Astrocyte (in vitro differentiated cells and primary cell): Measurements from ENCODE around the gene VDAC2. TPM values are rescaled to one million over a fixed set of nuclear protein-coding genes. Genes with fewer than 3 reads are reported as not detected.

Source experiments
- DNase-seq: peaks from one replicate; pipeline ENCODE4 v3.0.0-alpha.2; 2010; ENCODE audit warnings: low read depth
- FAIRE-seq: peaks from 2 replicates; lab custom pipeline; 2011; peaks lifted over from hg19 to GRCh38; lab: Jason Lieb, UNC
- H2AFZ ChIP-seq: 2 replicates; pipeline ENCODE4 v1.6.0; 2012; ENCODE audit warnings: low read depth, low read length, inconsistent platforms
- H3K27ac ChIP-seq: 2 replicates; pipeline ENCODE4 v1.5.1; 2011; ENCODE audit warnings: low read depth, low read length, inconsistent platforms
- H3K27me3 ChIP-seq: 2 replicates; pipeline ENCODE4 v1.6.0; 2011; ENCODE audit warnings: low read length, inconsistent platforms; ENCODE audit not compliant: insufficient read depth
- H3K36me3 ChIP-seq: 2 replicates; pipeline ENCODE4 v1.5.1; 2011; ENCODE audit warnings: low read length, inconsistent platforms; ENCODE audit not compliant: insufficient read depth
- H3K4me1 ChIP-seq: 2 replicates; pipeline ENCODE4 v1.5.1; 2011; ENCODE audit warnings: low read length, inconsistent platforms; ENCODE audit not compliant: insufficient read depth
- H3K4me2 ChIP-seq: 2 replicates; pipeline ENCODE4 v1.6.0; 2012; ENCODE audit warnings: low read length, inconsistent platforms
- H3K4me3 ChIP-seq: 2 replicates; pipeline ENCODE4 v1.5.1; 2011; ENCODE audit warnings: low read depth, mild to moderate bottlenecking, low read length, inconsistent platforms; ENCODE audit not compliant: insufficient read depth
- H3K79me2 ChIP-seq: 2 replicates; pipeline ENCODE4 v1.6.0; 2012; ENCODE audit warnings: mild to moderate bottlenecking, low read length, inconsistent platforms; ENCODE audit not compliant: insufficient read depth
- H3K9ac ChIP-seq: 2 replicates; pipeline ENCODE4 v1.6.0; 2012; ENCODE audit warnings: mild to moderate bottlenecking, low read length, inconsistent platforms
- H3K9me3 ChIP-seq: 2 replicates; pipeline ENCODE4 v1.5.1; 2012; ENCODE audit warnings: low read depth, mild to moderate bottlenecking, low read length, inconsistent platforms; ENCODE audit not compliant: insufficient read depth
- H4K20me1 ChIP-seq: 2 replicates; pipeline ENCODE4 v1.6.0; 2012; ENCODE audit warnings: low read length, inconsistent platforms; ENCODE audit not compliant: insufficient read depth
- H3K27ac Mint-ChIP-seq: one replicate; pipeline ENCODE4 v1.8.0; 2021; ENCODE audit warnings: mild to moderate bottlenecking, mixed read lengths; ENCODE audit not compliant: unreplicated experiment
- H3K27me3 Mint-ChIP-seq: one replicate; pipeline ENCODE4 v1.8.0; 2021; ENCODE audit warnings: low read depth, mixed read lengths; ENCODE audit not compliant: unreplicated experiment
- H3K36me3 Mint-ChIP-seq: one replicate; pipeline ENCODE4 v1.8.0; 2021; ENCODE audit warnings: low read depth, mixed read lengths; ENCODE audit not compliant: unreplicated experiment
- H3K4me1 Mint-ChIP-seq: one replicate; pipeline ENCODE4 v1.8.0; 2021; ENCODE audit warnings: low read depth, mixed read lengths; ENCODE audit not compliant: unreplicated experiment
- H3K4me3 Mint-ChIP-seq: one replicate; pipeline ENCODE4 v1.8.0; 2021; ENCODE audit warnings: mild to moderate bottlenecking, moderate library complexity, mixed read lengths; ENCODE audit not compliant: unreplicated experiment
- H3K9me3 Mint-ChIP-seq: one replicate; pipeline ENCODE4 v1.8.0; 2021; ENCODE audit warnings: mild to moderate bottlenecking, mixed read lengths; ENCODE audit not compliant: unreplicated experiment
- CTCF ChIP-seq: IDR thresholded peaks from 2 replicates; pipeline ENCODE4 v1.5.1; 2011; ENCODE audit warnings: low read depth, mild to moderate bottlenecking, inconsistent platforms, low read length, moderate library complexity; ENCODE audit not compliant: insufficient read depth
- EZH2 ChIP-seq: IDR thresholded peaks from 2 replicates; pipeline ENCODE4 v1.6.1; 2012; ENCODE audit warnings: mild to moderate bottlenecking, low read length, inconsistent platforms; ENCODE audit not compliant: insufficient read depth
- total RNA-seq: library from RNA; stranded (reverse); gene quantifications from 2 replicates; pipeline ENCODE4 v1.2.1, GENCODE V29; 2021

VDAC2 gene
- total RNA-seq, 1 donor from 2014 or later, result 373 TPM

GRCh38 chr10:75223507-75223906 is 12.9 kb downstream of the VDAC2 start:
- Histone ChIP-seq H4K20me1 (peaks cover 88% of the 10 kb centered on the region), H3K9ac (peak overlapping the region; percentile 2)
- H3K36me3 Mint-ChIP-seq, result peaks cover 22% of the 10 kb centered on the region

GRCh38 chr10:75226095-75226494 is 15.5 kb downstream of the VDAC2 start:
- peak overlapping the region; percentile 89 for H3K27ac Mint-ChIP-seq
- no peaks in the 10 kb centered on the region for H3K27me3 ChIP-seq
- H3K9me3 ChIP-seq, result no peaks in the 10 kb centered on the region
- no peak overlapping the region for H3K4me3 ChIP-seq
- H3K79me2 ChIP-seq, result peaks cover 81% of the 10 kb centered on the region
- H4K20me1 ChIP-seq, result peaks cover 98% of the 10 kb centered on the region
- H2AFZ ChIP-seq, result no peak overlapping the region
- TF ChIP-seq EZH2 (no peak), CTCF (no peak)
- H3K4me1 Mint-ChIP-seq, result peaks cover 74% of the 10 kb centered on the region
- H3K36me3 Mint-ChIP-seq, result peaks cover 17% of the 10 kb centered on the region
- DNase-seq (no peak), FAIRE-seq (no peak)
- H3K4me1 ChIP-seq, result peaks cover 44% of the 10 kb centered on the region
- H3K27ac ChIP-seq, result peak overlapping the region; percentile 77
- H3K27me3 Mint-ChIP-seq, result no peaks in the 10 kb centered on the region
- peak overlapping the region; percentile 68 for H3K9ac ChIP-seq
- H3K36me3 ChIP-seq, result peaks cover 54% of the 10 kb centered on the region
- peak overlapping the region; percentile 62 for H3K4me3 Mint-ChIP-seq
- peak overlapping the region; percentile 78 for H3K4me2 ChIP-seq
- no peaks in the 10 kb centered on the region for H3K9me3 Mint-ChIP-seq

More at GRCh38 chr10:75223507-75223906, 12.9 kb downstream of the VDAC2 start:
- Histone ChIP-seq H3K79me2 (peaks cover 86% of the 10 kb centered on the region), H3K27me3 (no peaks in the 10 kb centered on the region), H3K4me2 (no peak overlapping the region), H2AFZ (no peak overlapping the region), H3K27ac (no peak overlapping the region), H3K9me3 (no peaks in the 10 kb centered on the region), H3K36me3 (peaks cover 62% of the 10 kb centered on the region), H3K4me1 (peaks cover 37% of the 10 kb centered on the region), H3K4me3 (no peak overlapping the region)
- Mint-ChIP-seq H3K4me1 (peaks cover 60% of the 10 kb centered on the region), H3K9me3 (no peaks in the 10 kb centered on the region), H3K27ac (peak overlapping the region; percentile 69), H3K27me3 (no peaks in the 10 kb centered on the region), H3K4me3 (peak overlapping the region; percentile 68)
- no peak for TF ChIP-seq CTCF
- TF ChIP-seq EZH2, result no peak
- FAIRE-seq (no peak), DNase-seq (no peak)

GRCh38 chr10:75226656-75227055 is 16.1 kb downstream of the VDAC2 start:
- no peak for FAIRE-seq

More at GRCh38 chr10:75226656-75227055, 16.1 kb downstream of the VDAC2 start:
- Histone ChIP-seq H3K9ac (no peak overlapping the region), H3K9me3 (no peaks in the 10 kb centered on the region), H3K27me3 (no peaks in the 10 kb centered on the region), H4K20me1 (peaks cover 98% of the 10 kb centered on the region), H2AFZ (no peak overlapping the region), H3K4me3 (no peak overlapping the region), H3K36me3 (peaks cover 56% of the 10 kb centered on the region), H3K27ac (peak overlapping the region; percentile 77), H3K79me2 (peaks cover 81% of the 10 kb centered on the region), H3K4me1 (peaks cover 44% of the 10 kb centered on the region), H3K4me2 (peak overlapping the region; percentile 78)
- no peak for TF ChIP-seq EZH2
- no peak for TF ChIP-seq CTCF
- H3K27me3 Mint-ChIP-seq, result no peaks in the 10 kb centered on the region
- peak overlapping the region; percentile 48 for H3K27ac Mint-ChIP-seq
- no peak overlapping the region for H3K4me3 Mint-ChIP-seq
- peaks cover 75% of the 10 kb centered on the region for H3K4me1 Mint-ChIP-seq
- H3K36me3 Mint-ChIP-seq, result peaks cover 21% of the 10 kb centered on the region
- no peaks in the 10 kb centered on the region for H3K9me3 Mint-ChIP-seq
- no peak for DNase-seq
